Fibroblast of the aortic adventitia (primary cell): ENCODE data around the gene CYB5R3. TPM values are rescaled to one million over a fixed set of nuclear protein-coding genes. Genes with fewer than 3 reads are reported as not detected.

Experiments used
- DNase-seq: peaks from one replicate; pipeline ENCODE4 v3.0.0-alpha.2; 2010; ENCODE audit warnings: low read depth
- H3K4me3 ChIP-seq: 2 replicates; pipeline ENCODE4 v1.5.1; 2011; ENCODE audit warnings: low read depth, mild to moderate bottlenecking, control low read depth, low read length, moderate library complexity
- total RNA-seq: library from RNA; depleted of rRNA; stranded (reverse); fragments of >200 nt; gene quantifications from 2 replicates; pipeline ENCODE4 v1.2.3, GENCODE V29; 2012; ENCODE audit warnings: low replicate concordance
- TF ChIP-seq, protein P1 (sequence below): IDR thresholded peaks from 2 replicates; pipeline ENCODE4 v1.5.1; 2011; ENCODE audit warnings: mild to moderate bottlenecking, low read length, control low read depth, inconsistent platforms; ENCODE audit not compliant: insufficient read depth

Gene CYB5R3
- total RNA-seq, 1 donor: 113 TPM

DNA sequence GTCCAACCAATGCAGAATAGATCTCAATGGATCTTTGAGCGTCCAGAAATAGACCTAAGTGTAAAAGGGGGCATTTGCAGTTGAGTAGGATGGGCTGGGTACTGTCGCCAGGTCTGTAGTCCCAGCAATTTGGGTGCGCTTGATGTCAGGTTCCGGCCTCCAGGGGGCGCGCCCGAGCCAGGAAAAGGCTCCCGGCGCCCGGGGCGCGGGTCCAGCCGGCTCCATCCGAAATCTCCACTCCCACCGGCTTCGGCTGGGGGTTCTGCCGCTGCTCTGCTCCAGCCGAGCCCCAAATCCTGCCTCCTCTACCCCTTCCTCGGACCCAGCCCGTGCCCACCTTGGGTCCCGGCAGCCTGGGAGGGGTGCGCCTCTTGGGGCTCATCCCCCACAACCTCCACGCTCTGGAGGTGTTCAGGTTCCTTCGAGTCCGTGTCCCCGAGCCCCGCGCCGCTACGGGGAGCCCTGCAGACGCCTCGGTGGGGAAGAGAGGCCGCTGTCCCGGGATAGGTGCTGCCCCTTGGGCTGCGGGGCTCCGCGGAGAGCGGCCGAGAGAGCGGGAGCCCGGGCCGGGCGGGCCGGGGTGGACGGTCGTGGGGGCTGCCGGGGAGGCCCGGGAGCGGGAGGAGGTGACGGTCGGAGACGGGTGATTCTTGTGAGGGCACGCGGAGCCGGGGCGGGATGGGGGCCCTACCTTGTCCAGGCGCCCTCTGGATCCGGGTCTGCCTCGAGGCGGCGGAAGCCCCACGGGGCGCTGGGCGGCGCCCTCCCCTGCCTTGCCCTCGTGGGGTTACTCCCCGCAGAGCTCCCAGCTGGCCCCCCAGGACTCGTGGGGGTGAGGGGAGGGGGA is 13.0 kb upstream of the CYB5R3 start:
- TF ChIP-seq, protein P1, sequence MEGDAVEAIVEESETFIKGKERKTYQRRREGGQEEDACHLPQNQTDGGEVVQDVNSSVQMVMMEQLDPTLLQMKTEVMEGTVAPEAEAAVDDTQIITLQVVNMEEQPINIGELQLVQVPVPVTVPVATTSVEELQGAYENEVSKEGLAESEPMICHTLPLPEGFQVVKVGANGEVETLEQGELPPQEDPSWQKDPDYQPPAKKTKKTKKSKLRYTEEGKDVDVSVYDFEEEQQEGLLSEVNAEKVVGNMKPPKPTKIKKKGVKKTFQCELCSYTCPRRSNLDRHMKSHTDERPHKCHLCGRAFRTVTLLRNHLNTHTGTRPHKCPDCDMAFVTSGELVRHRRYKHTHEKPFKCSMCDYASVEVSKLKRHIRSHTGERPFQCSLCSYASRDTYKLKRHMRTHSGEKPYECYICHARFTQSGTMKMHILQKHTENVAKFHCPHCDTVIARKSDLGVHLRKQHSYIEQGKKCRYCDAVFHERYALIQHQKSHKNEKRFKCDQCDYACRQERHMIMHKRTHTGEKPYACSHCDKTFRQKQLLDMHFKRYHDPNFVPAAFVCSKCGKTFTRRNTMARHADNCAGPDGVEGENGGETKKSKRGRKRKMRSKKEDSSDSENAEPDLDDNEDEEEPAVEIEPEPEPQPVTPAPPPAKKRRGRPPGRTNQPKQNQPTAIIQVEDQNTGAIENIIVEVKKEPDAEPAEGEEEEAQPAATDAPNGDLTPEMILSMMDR: peak; percentile 82
- peak; percentile 69 for DNase-seq
- H3K4me3 ChIP-seq: peak overlapping the region; percentile 70

DNA sequence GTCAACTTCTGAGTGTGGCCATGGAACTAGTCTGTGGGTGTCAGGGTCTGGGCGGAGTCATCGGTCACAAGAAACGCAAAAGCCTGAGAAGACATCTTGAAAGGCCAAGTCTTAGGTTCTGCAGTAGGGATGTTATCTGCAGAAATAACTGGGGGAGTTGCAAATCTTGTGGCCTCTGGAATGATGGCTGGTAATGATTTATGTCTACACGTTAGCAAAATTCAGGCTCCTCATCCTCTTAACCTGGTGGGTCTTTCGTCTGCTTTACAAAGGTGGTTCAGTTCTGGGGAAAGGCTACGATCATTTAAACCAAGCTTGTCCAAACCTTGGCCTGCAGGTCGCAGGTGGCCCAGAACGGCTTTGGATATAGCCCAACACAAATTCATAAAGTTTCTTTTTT is 7.4 kb upstream of the CYB5R3 start:
- no peak for DNase-seq
- TF ChIP-seq, protein P1: no peak
- H3K4me3 ChIP-seq: no peak overlapping the region

DNA sequence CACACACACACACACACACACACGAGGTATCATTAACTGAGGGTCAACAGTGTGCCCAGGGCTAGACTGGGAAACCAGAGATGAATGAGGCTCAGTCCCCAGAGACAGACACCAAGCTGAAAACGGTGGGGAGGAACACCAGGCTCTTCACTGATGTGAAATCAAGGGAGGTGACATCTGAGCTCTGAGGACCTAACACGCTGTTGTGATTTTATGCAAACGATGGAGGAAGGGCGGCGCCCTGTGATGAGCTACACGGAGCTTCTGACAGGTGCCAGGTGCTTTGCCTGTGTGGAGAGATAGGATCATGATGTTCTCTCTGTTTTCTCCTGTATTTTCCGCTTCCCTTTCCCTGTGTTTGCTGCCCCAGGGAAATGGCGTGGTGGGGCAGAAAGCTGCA is 6.5 kb upstream of the CYB5R3 start:
- TF ChIP-seq, protein P1: no peak
- no peak for DNase-seq
- H3K4me3 ChIP-seq: no peak overlapping the region

DNA sequence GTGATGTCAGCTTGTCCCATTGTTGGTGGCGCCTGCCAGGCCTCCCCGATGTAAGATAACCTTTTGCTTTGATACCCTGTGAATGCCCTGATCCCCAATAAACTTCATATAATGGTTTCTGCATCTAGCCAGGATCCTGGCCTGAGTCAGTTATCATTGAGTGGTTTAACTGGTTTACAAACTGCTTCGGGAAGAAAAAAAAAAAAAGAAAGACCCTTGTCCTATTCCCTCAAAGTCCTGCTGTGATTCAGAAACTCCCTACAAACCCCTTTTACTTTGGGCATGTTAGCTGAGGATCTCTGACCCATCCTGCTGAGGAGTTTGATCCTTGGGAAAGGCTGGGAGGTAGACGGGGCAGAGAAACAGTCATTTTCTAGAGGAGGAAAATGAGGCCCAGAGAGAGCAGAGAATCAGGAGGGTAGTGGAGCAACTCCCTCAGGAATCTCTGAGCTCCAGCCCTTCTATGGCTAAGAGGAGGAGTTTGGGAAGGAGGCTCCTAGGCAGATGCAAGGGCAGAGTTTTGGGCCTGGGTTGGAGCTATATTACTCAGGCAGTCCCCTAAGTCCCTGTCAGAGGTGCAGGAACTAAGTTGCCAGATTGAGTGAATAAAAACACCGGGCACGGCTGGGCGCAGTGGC is 5.4 kb upstream of the CYB5R3 start:
- H3K4me3 ChIP-seq: no peak overlapping the region
- DNase-seq: no peak
- TF ChIP-seq, protein P1: no peak

DNA sequence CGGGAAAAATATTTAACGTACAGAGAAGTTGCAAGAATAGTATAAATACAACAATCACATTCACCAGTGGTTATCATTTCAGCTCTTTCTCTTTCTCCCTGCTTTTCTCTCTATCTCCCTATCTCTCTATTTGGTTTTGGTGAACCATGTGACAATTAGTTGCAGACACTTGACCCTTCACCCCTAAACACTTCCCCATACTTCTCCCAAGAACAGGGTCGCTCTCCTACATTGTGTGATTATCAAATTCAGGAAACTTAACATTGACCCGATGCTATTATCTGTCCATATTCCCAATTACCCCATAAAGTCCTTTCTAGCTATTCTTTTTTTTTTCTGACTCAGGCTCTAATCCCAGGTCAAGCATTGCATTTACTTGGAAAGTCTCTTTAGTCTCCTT is 4.8 kb upstream of the CYB5R3 start:
- no peak for DNase-seq
- no peak overlapping the region for H3K4me3 ChIP-seq
- TF ChIP-seq, protein P1: no peak

DNA sequence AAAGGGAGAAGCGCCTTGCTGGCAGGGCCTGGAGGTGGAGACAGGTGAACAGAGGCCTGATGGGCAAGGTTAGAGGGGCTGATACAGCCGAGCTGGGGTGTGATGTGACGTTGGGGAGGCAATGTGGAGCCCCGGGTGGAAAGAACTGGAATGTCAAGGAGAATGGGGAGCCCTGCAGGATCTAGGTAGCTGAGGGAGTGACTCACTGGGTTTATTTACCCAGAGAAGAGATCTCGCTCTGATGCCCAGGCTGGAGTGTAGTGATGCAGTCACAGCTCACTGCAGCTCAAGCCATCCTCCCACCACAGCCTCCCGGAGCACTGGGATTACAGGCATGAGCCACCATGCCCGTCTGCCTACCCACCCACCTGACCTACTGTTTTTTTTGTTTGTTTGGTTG is 1.9 kb upstream of the CYB5R3 start:
- no peak for DNase-seq

More for the DNA sequence above, 1.9 kb upstream of the CYB5R3 start:
- TF ChIP-seq, protein P1: no peak
- H3K4me3 ChIP-seq: no peak overlapping the region
